Liver (tissue), 3 donors: ENCODE measurements around the gene UBASH3B.

Experiments
- EGR1 ChIP-seq, 2 donors: IDR thresholded peaks; 2 replicates each; pipeline ENCODE4 v1.6.1; 2016 to 2018; ENCODE audit warnings: antibody characterized with exemption in 2 of 2, low read depth in 2 of 2
- JUND ChIP-seq, 2 donors: IDR thresholded peaks; 2 replicates each; pipeline ENCODE4 v1.6.1; 2016; ENCODE audit warnings: antibody characterized with exemption in 2 of 2
- REST ChIP-seq: IDR thresholded peaks from 2 replicates; pipeline ENCODE4 v1.6.1; 2016; ENCODE audit warnings: antibody characterized with exemption, mild to moderate bottlenecking
- YY1 ChIP-seq: IDR thresholded peaks from 2 replicates; pipeline ENCODE4 v1.6.1; 2016; ENCODE audit warnings: antibody characterized with exemption, mild to moderate bottlenecking
- TF ChIP-seq, protein P1 (sequence below): fragments of 150-350 bp; IDR thresholded peaks from 2 replicates; pipeline ENCODE4 v1.5.1; 2017; ENCODE audit warnings: improper control_type of control experiment, low read depth, low read length; ENCODE audit not compliant: missing input control
- donor health status: healthy.
- donor health status: healthy.

GRCh38 chr11:122726028-122726427, 70.5 kb downstream of the UBASH3B start:
- TF ChIP-seq, protein P1, sequence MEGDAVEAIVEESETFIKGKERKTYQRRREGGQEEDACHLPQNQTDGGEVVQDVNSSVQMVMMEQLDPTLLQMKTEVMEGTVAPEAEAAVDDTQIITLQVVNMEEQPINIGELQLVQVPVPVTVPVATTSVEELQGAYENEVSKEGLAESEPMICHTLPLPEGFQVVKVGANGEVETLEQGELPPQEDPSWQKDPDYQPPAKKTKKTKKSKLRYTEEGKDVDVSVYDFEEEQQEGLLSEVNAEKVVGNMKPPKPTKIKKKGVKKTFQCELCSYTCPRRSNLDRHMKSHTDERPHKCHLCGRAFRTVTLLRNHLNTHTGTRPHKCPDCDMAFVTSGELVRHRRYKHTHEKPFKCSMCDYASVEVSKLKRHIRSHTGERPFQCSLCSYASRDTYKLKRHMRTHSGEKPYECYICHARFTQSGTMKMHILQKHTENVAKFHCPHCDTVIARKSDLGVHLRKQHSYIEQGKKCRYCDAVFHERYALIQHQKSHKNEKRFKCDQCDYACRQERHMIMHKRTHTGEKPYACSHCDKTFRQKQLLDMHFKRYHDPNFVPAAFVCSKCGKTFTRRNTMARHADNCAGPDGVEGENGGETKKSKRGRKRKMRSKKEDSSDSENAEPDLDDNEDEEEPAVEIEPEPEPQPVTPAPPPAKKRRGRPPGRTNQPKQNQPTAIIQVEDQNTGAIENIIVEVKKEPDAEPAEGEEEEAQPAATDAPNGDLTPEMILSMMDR: no peak
- no peak for TF ChIP-seq REST
- no peak for TF ChIP-seq EGR1 (IDR thresholded peaks at IDR 0.05; ENCODE audit: low read depth in 2 of 2)
- TF ChIP-seq JUND (IDR thresholded peaks at IDR 0.05): no peak
- no peak for TF ChIP-seq YY1
